Measurements from ENCODE around the gene TSPEAR. TPM values are rescaled to one million over a fixed set of nuclear protein-coding genes. Genes with fewer than 3 reads are reported as not detected.

The TSPEAR gene
- total RNA-seq, 1 experiment from 2014 or later = not detected

GRCh38 chr21:44490405-44490804 is 221.0 kb downstream of the TSPEAR start:
- no peak for DNase-seq
- Histone ChIP-seq H3K27ac (ENCODE audit: low read length) (no peak overlapping the region), H3K4me3 (ENCODE audit: low read length) (no peak overlapping the region), H3K9ac (ENCODE audit: low read length) (no peak overlapping the region), H3K9me3 (ENCODE audit: low read length) (no peaks in the 10 kb centered on the region; the same call in 1 of the 2 replicates), H3K79me2 (ENCODE audit: low read length) (no peaks in the 10 kb centered on the region), H3K9me2 (replicated peaks; ENCODE audit: insufficient read depth, low read length) (no peaks in the 10 kb centered on the region), H2AFZ (ENCODE audit: low read length) (no peak overlapping the region), H3K36me3 (ENCODE audit: insufficient read depth, low read length) (no peaks in the 10 kb centered on the region), H4K20me1 (ENCODE audit: insufficient read depth, low read depth, low read length) (no peaks in the 10 kb centered on the region), H3K4me1 (ENCODE audit: low read length) (no peaks in the 10 kb centered on the region), H3K27me3 (ENCODE audit: low read length) (no peaks in the 10 kb centered on the region), H3K4me2 (ENCODE audit: low read depth, low read length, poor library complexity, severe bottlenecking) (no peak overlapping the region)

- H3K36me3 ChIP-seq (ENCODE audit: insufficient read depth, low read length) = no peaks in the 10 kb centered on the region
- DNase-seq = peak; percentile 56
- H3K4me1 ChIP-seq (ENCODE audit: low read length) = no peaks in the 10 kb centered on the region
- H3K4me2 ChIP-seq (ENCODE audit: low read depth, low read length, poor library complexity, severe bottlenecking) = no peak overlapping the region
- no peak overlapping the region for H2AFZ ChIP-seq (ENCODE audit: low read length)
- H3K9ac ChIP-seq (ENCODE audit: low read length) = no peak overlapping the region
- no peaks in the 10 kb centered on the region; the same call in 1 of the 2 replicates for H3K9me3 ChIP-seq (ENCODE audit: low read length)
- no peaks in the 10 kb centered on the region for H3K27me3 ChIP-seq (ENCODE audit: low read length)
- H3K79me2 ChIP-seq (ENCODE audit: low read length) = no peaks in the 10 kb centered on the region
- H3K4me3 ChIP-seq (ENCODE audit: low read length) = no peak overlapping the region
- H3K9me2 ChIP-seq (replicated peaks; ENCODE audit: insufficient read depth, low read length) = no peaks in the 10 kb centered on the region
- no peak overlapping the region for H3K27ac ChIP-seq (ENCODE audit: low read length)
- H4K20me1 ChIP-seq (ENCODE audit: insufficient read depth, low read depth, low read length) = no peaks in the 10 kb centered on the region
Measured at GRCh38 chr21:44489962-44490361, 221.4 kb downstream of the TSPEAR start.

- Histone ChIP-seq H3K36me3 (ENCODE audit: insufficient read depth, low read length) (no peaks in the 10 kb centered on the region), H3K9me2 (replicated peaks; ENCODE audit: insufficient read depth, low read length) (no peaks in the 10 kb centered on the region), H3K4me3 (ENCODE audit: low read length) (no peak overlapping the region), H3K27me3 (ENCODE audit: low read length) (no peaks in the 10 kb centered on the region), H2AFZ (ENCODE audit: low read length) (no peak overlapping the region), H4K20me1 (ENCODE audit: insufficient read depth, low read depth, low read length) (no peaks in the 10 kb centered on the region), H3K4me2 (ENCODE audit: low read depth, low read length, poor library complexity, severe bottlenecking) (no peak overlapping the region), H3K4me1 (ENCODE audit: low read length) (no peaks in the 10 kb centered on the region), H3K79me2 (ENCODE audit: low read length) (no peaks in the 10 kb centered on the region), H3K27ac (ENCODE audit: low read length) (no peak overlapping the region), H3K9ac (ENCODE audit: low read length) (no peak overlapping the region), H3K9me3 (ENCODE audit: low read length) (no peaks in the 10 kb centered on the region; the same call in 1 of the 2 replicates)
- peak; percentile 78 for DNase-seq
Measured at GRCh38 chr21:44487831-44488230, 223.5 kb downstream of the TSPEAR start.

GRCh38 chr21:44486302-44486701 is 225.1 kb downstream of the TSPEAR start:
- Histone ChIP-seq H3K27ac (ENCODE audit: low read length) (no peak overlapping the region), H3K27me3 (ENCODE audit: low read length) (no peaks in the 10 kb centered on the region), H3K9me3 (ENCODE audit: low read length) (no peaks in the 10 kb centered on the region), H3K9me2 (replicated peaks; ENCODE audit: insufficient read depth, low read length) (no peaks in the 10 kb centered on the region), H3K4me1 (ENCODE audit: low read length) (peaks cover 5% of the 10 kb centered on the region), H4K20me1 (ENCODE audit: insufficient read depth, low read depth, low read length) (no peaks in the 10 kb centered on the region), H3K79me2 (ENCODE audit: low read length) (no peaks in the 10 kb centered on the region), H3K4me2 (ENCODE audit: low read depth, low read length, poor library complexity, severe bottlenecking) (no peak overlapping the region), H3K4me3 (ENCODE audit: low read length) (no peak overlapping the region), H2AFZ (ENCODE audit: low read length) (no peak overlapping the region), H3K9ac (ENCODE audit: low read length) (no peak overlapping the region), H3K36me3 (ENCODE audit: insufficient read depth, low read length) (no peaks in the 10 kb centered on the region)
- no peak for DNase-seq

GRCh38 chr21:44485796-44486195 is 225.6 kb downstream of the TSPEAR start:
- no peaks in the 10 kb centered on the region for H3K9me3 ChIP-seq (ENCODE audit: low read length)
- no peak overlapping the region for H3K4me3 ChIP-seq (ENCODE audit: low read length)
- H4K20me1 ChIP-seq (ENCODE audit: insufficient read depth, low read depth, low read length) = no peaks in the 10 kb centered on the region
- H3K27ac ChIP-seq (ENCODE audit: low read length) = no peak overlapping the region
- no peaks in the 10 kb centered on the region for H3K79me2 ChIP-seq (ENCODE audit: low read length)
- H3K36me3 ChIP-seq (ENCODE audit: insufficient read depth, low read length) = no peaks in the 10 kb centered on the region
- no peak overlapping the region for H3K9ac ChIP-seq (ENCODE audit: low read length)
- peaks cover 5% of the 10 kb centered on the region for H3K4me1 ChIP-seq (ENCODE audit: low read length)
- no peaks in the 10 kb centered on the region for H3K9me2 ChIP-seq (replicated peaks; ENCODE audit: insufficient read depth, low read length)
- DNase-seq = no peak
- H3K4me2 ChIP-seq (ENCODE audit: low read depth, low read length, poor library complexity, severe bottlenecking) = no peak overlapping the region
- no peak overlapping the region for H2AFZ ChIP-seq (ENCODE audit: low read length)
- no peaks in the 10 kb centered on the region for H3K27me3 ChIP-seq (ENCODE audit: low read length)

- H3K36me3 ChIP-seq (ENCODE audit: insufficient read depth, low read length) = no peaks in the 10 kb centered on the region
- H3K9me2 ChIP-seq (replicated peaks; ENCODE audit: insufficient read depth, low read length) = no peaks in the 10 kb centered on the region
- peak; percentile 70 for DNase-seq
- H3K79me2 ChIP-seq (ENCODE audit: low read length) = no peaks in the 10 kb centered on the region
- H3K4me3 ChIP-seq (ENCODE audit: low read length) = no peak overlapping the region
- no peaks in the 10 kb centered on the region for H3K9me3 ChIP-seq (ENCODE audit: low read length)
- H3K27me3 ChIP-seq (ENCODE audit: low read length) = no peaks in the 10 kb centered on the region
- no peak overlapping the region for H3K9ac ChIP-seq (ENCODE audit: low read length)
- no peaks in the 10 kb centered on the region for H4K20me1 ChIP-seq (ENCODE audit: insufficient read depth, low read depth, low read length)
- no peak overlapping the region for H3K4me2 ChIP-seq (ENCODE audit: low read depth, low read length, poor library complexity, severe bottlenecking)
- no peak overlapping the region for H2AFZ ChIP-seq (ENCODE audit: low read length)
- H3K4me1 ChIP-seq (ENCODE audit: low read length) = peaks cover 5% of the 10 kb centered on the region
- H3K27ac ChIP-seq (ENCODE audit: low read length) = no peak overlapping the region
Measured at GRCh38 chr21:44485254-44485793, 226.0 kb downstream of the TSPEAR start.

- Histone ChIP-seq H3K79me2 (ENCODE audit: low read length) (no peaks in the 10 kb centered on the region), H3K4me1 (ENCODE audit: low read length) (peaks cover 5% of the 10 kb centered on the region), H3K36me3 (ENCODE audit: insufficient read depth, low read length) (no peaks in the 10 kb centered on the region), H4K20me1 (ENCODE audit: insufficient read depth, low read depth, low read length) (no peaks in the 10 kb centered on the region), H3K4me3 (ENCODE audit: low read length) (no peak overlapping the region), H3K9me3 (ENCODE audit: low read length) (no peaks in the 10 kb centered on the region), H3K9ac (ENCODE audit: low read length) (no peak overlapping the region), H3K27ac (ENCODE audit: low read length) (no peak overlapping the region), H2AFZ (ENCODE audit: low read length) (no peak overlapping the region), H3K27me3 (ENCODE audit: low read length) (no peaks in the 10 kb centered on the region), H3K9me2 (replicated peaks; ENCODE audit: insufficient read depth, low read length) (no peaks in the 10 kb centered on the region), H3K4me2 (ENCODE audit: low read depth, low read length, poor library complexity, severe bottlenecking) (no peak overlapping the region)
- no peak for DNase-seq
Measured at GRCh38 chr21:44484498-44485253, 226.7 kb downstream of the TSPEAR start.

GRCh38 chr21:44483288-44484237 is 227.8 kb downstream of the TSPEAR start:
- H2AFZ ChIP-seq (ENCODE audit: low read length) = no peak overlapping the region
- no peaks in the 10 kb centered on the region for H3K79me2 ChIP-seq (ENCODE audit: low read length)
- peaks cover 5% of the 10 kb centered on the region for H3K4me1 ChIP-seq (ENCODE audit: low read length)
- no peaks in the 10 kb centered on the region for H4K20me1 ChIP-seq (ENCODE audit: insufficient read depth, low read depth, low read length)
- H3K27me3 ChIP-seq (ENCODE audit: low read length) = no peaks in the 10 kb centered on the region
- no peak overlapping the region for H3K9ac ChIP-seq (ENCODE audit: low read length)
- H3K36me3 ChIP-seq (ENCODE audit: insufficient read depth, low read length) = no peaks in the 10 kb centered on the region
- no peak overlapping the region for H3K4me2 ChIP-seq (ENCODE audit: low read depth, low read length, poor library complexity, severe bottlenecking)
- no peak overlapping the region for H3K4me3 ChIP-seq (ENCODE audit: low read length)
- no peak for DNase-seq
- H3K9me2 ChIP-seq (replicated peaks; ENCODE audit: insufficient read depth, low read length) = no peaks in the 10 kb centered on the region
- no peak overlapping the region for H3K27ac ChIP-seq (ENCODE audit: low read length)
- H3K9me3 ChIP-seq (ENCODE audit: low read length) = no peaks in the 10 kb centered on the region
